ENCODE data around the gene NISCH. TPM values are rescaled to one million over a fixed set of nuclear protein-coding genes. Genes with fewer than 3 reads are reported as not detected.

Gene NISCH
- total RNA-seq, 1 experiment from 2014 or later, result 104 TPM

- Histone ChIP-seq H4K91ac (ENCODE audit: insufficient read length, low read depth, low read length) (no peak overlapping the region), H3K4me1 (ENCODE audit: insufficient read depth, low read length) (no peaks in the 10 kb centered on the region; the same call in 1 of the 2 replicates), H2BK12ac (ENCODE audit: insufficient read length, low read depth, low read length) (no peak overlapping the region), H4K8ac (replicated peaks; ENCODE audit: insufficient read length, low read depth, low read length) (no peak overlapping the region), H2BK120ac (ENCODE audit: low read depth, low read length, poor library complexity, severe bottlenecking) (no peak overlapping the region), H4K5ac (ENCODE audit: insufficient read length, low read depth, low read length) (no peak overlapping the region), H3K23ac (ENCODE audit: insufficient read length, low read depth, low read length) (no peak overlapping the region), H2AK5ac (ENCODE audit: insufficient read length, low read length) (no peak overlapping the region), H3K18ac (ENCODE audit: insufficient read length, low read depth, low read length) (no peak overlapping the region), H4K20me1 (ENCODE audit: control insufficient read depth, insufficient read depth, insufficient read length) (no peaks in the 10 kb centered on the region), H3K56ac (ENCODE audit: insufficient read length, low read depth, low read length) (no peak overlapping the region), H3K14ac (ENCODE audit: insufficient read depth, low read length) (no peak overlapping the region), H3K27me3 (ENCODE audit: insufficient read depth, low read length) (no peaks in the 10 kb centered on the region), H2BK5ac (ENCODE audit: insufficient read length, low read length) (no peak overlapping the region), H3K23me2 (ENCODE audit: insufficient read length, low read depth, low read length, poor library complexity, severe bottlenecking) (peaks cover 4% of the 10 kb centered on the region), H3K9me3 (ENCODE audit: control insufficient read depth, low read depth, low read length) (no peaks in the 10 kb centered on the region), H2BK20ac (ENCODE audit: low read depth, low read length, poor library complexity, severe bottlenecking) (no peak overlapping the region), H3K79me2 (ENCODE audit: insufficient read depth, low read length) (peaks cover 4% of the 10 kb centered on the region; the same call in 1 of the 2 replicates), H3K4me2 (ENCODE audit: insufficient read depth, insufficient read length, low read length) (peak overlapping the region; percentile 58), H3K9ac (ENCODE audit: extremely low read depth, insufficient read length, low read length) (peak overlapping the region; percentile 43), H2BK15ac (ENCODE audit: low read depth, low read length) (no peak overlapping the region), H3T11ph (ENCODE audit: low read length) (no peak overlapping the region), H3K27ac (ENCODE audit: insufficient read length, low read depth, low read length) (no peak overlapping the region), H2AFZ (ENCODE audit: low read length) (no peak overlapping the region), H3K4ac (ENCODE audit: low read depth, low read length) (no peak overlapping the region), H3K79me1 (ENCODE audit: insufficient read depth, low read depth, low read length, poor library complexity, severe bottlenecking) (peaks cover 5% of the 10 kb centered on the region)
- Mint-ChIP-seq H3K27ac (peak overlapping the region; percentile 52 to 97 (median 75); a peak in 3 of 7 replicates), H3K9me3 (no peaks in the 10 kb centered on the region), H3K4me1 (peaks cover 29 to 51% of the 10 kb centered on the region in 2 experiments), H3K4me3 (peak overlapping the region; percentile 89 to 96), H3K36me3 (ENCODE audit: insufficient read depth in 1 of 3, low read depth in 3 of 3) (peaks cover 21 to 42% (median 39%) of the 10 kb centered on the region in 3 experiments), H3K27me3 (ENCODE audit: low read depth) (no peaks in the 10 kb centered on the region; the same call in 1 of the 2 replicates)
- WGBS (ENCODE audit: extremely low coverage, insufficient read length, low lambda C conversion rate), result no CpG with 5 or more reads among the region's 5 CpGs
- no peak for DNase-seq
- TF ChIP-seq, protein P1, sequence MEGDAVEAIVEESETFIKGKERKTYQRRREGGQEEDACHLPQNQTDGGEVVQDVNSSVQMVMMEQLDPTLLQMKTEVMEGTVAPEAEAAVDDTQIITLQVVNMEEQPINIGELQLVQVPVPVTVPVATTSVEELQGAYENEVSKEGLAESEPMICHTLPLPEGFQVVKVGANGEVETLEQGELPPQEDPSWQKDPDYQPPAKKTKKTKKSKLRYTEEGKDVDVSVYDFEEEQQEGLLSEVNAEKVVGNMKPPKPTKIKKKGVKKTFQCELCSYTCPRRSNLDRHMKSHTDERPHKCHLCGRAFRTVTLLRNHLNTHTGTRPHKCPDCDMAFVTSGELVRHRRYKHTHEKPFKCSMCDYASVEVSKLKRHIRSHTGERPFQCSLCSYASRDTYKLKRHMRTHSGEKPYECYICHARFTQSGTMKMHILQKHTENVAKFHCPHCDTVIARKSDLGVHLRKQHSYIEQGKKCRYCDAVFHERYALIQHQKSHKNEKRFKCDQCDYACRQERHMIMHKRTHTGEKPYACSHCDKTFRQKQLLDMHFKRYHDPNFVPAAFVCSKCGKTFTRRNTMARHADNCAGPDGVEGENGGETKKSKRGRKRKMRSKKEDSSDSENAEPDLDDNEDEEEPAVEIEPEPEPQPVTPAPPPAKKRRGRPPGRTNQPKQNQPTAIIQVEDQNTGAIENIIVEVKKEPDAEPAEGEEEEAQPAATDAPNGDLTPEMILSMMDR (conservative IDR thresholded peaks at IDR 0.05), result no peak
These were observed 1.4 kb downstream of the NISCH start for GRCh38 chr3:52456800-52457183.

Measured in H9 (cell line).